ENCODE results near the gene TAF1A.

Gene TAF1A

GRCh38 chr1:222600281-222600680 lies 10.5 kb upstream of the TAF1A start:
- Histone ChIP-seq H3K4me3 (ENCODE audit: insufficient read depth, low read depth, low read length, poor library complexity, severe bottlenecking) (no peak overlapping the region), H3K27ac (ENCODE audit: insufficient read depth, low read length, poor library complexity, severe bottlenecking) (no peak overlapping the region), H3K36me3 (ENCODE audit: control insufficient read depth, insufficient read depth, low read length) (no peaks in the 10 kb centered on the region), H3K4me1 (ENCODE audit: control insufficient read depth, insufficient read depth, low read length, poor library complexity, severe bottlenecking) (no peaks in the 10 kb centered on the region), H3K9me3 (ENCODE audit: control insufficient read depth, low read length) (no peaks in the 10 kb centered on the region), H3K27me3 (replicated peaks; ENCODE audit: control insufficient read depth, insufficient read depth, low read length, poor library complexity, severe bottlenecking) (no peaks in the 10 kb centered on the region)
- no peak for DNase-seq

DNA sequence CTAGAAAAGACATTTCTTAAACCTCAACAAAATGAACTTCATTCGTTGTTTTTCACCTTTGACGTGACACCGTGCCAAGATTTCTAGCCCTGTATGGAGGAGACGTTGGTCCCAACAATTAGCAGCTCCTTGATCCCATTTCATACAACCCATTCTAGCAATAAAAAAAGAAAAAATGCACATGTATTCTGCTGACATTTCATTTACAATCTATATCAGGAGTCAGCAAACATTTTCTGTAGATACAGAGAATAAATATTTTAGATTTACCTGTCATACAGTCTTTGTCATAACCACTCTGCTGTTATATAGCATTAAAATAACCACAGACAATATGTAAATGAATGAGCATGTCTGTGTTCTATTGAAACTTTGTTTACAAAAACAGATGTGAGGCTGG lies 7.0 kb upstream of the TAF1A start:
- H3K9me3 ChIP-seq (ENCODE audit: control insufficient read depth, low read length) = no peaks in the 10 kb centered on the region
- no peaks in the 10 kb centered on the region for H3K36me3 ChIP-seq (ENCODE audit: control insufficient read depth, insufficient read depth, low read length)
- H3K4me3 ChIP-seq (ENCODE audit: insufficient read depth, low read depth, low read length, poor library complexity, severe bottlenecking) = no peak overlapping the region
- no peaks in the 10 kb centered on the region for H3K27me3 ChIP-seq (replicated peaks; ENCODE audit: control insufficient read depth, insufficient read depth, low read length, poor library complexity, severe bottlenecking)
- H3K4me1 ChIP-seq (ENCODE audit: control insufficient read depth, insufficient read depth, low read length, poor library complexity, severe bottlenecking) = no peaks in the 10 kb centered on the region
- H3K27ac ChIP-seq (ENCODE audit: insufficient read depth, low read length, poor library complexity, severe bottlenecking) = no peak overlapping the region
- DNase-seq = no peak

- no peak for DNase-seq
- H3K27me3 ChIP-seq (replicated peaks; ENCODE audit: control insufficient read depth, insufficient read depth, low read length, poor library complexity, severe bottlenecking) = no peaks in the 10 kb centered on the region
- H3K9me3 ChIP-seq (ENCODE audit: control insufficient read depth, low read length) = no peaks in the 10 kb centered on the region
- no peak overlapping the region for H3K27ac ChIP-seq (ENCODE audit: insufficient read depth, low read length, poor library complexity, severe bottlenecking)
- no peak overlapping the region for H3K4me3 ChIP-seq (ENCODE audit: insufficient read depth, low read depth, low read length, poor library complexity, severe bottlenecking)
- H3K4me1 ChIP-seq (ENCODE audit: control insufficient read depth, insufficient read depth, low read length, poor library complexity, severe bottlenecking) = peaks cover 5% of the 10 kb centered on the region
- H3K36me3 ChIP-seq (ENCODE audit: control insufficient read depth, insufficient read depth, low read length) = no peaks in the 10 kb centered on the region
Observed at GRCh38 chr1:222594789-222595188, 5.1 kb upstream of the TAF1A start.

- Histone ChIP-seq H3K4me3 (ENCODE audit: insufficient read depth, low read depth, low read length, poor library complexity, severe bottlenecking) (no peak overlapping the region), H3K27me3 (replicated peaks; ENCODE audit: control insufficient read depth, insufficient read depth, low read length, poor library complexity, severe bottlenecking) (no peaks in the 10 kb centered on the region), H3K4me1 (ENCODE audit: control insufficient read depth, insufficient read depth, low read length, poor library complexity, severe bottlenecking) (peaks cover 10% of the 10 kb centered on the region), H3K36me3 (ENCODE audit: control insufficient read depth, insufficient read depth, low read length) (no peaks in the 10 kb centered on the region), H3K9me3 (ENCODE audit: control insufficient read depth, low read length) (no peaks in the 10 kb centered on the region), H3K27ac (ENCODE audit: insufficient read depth, low read length, poor library complexity, severe bottlenecking) (no peak overlapping the region)
- no peak for DNase-seq
Observed at GRCh38 chr1:222592171-222592570, 2.4 kb upstream of the TAF1A start.

- no peak for DNase-seq
- Histone ChIP-seq H3K4me1 (ENCODE audit: control insufficient read depth, insufficient read depth, low read length, poor library complexity, severe bottlenecking) (peaks cover 10% of the 10 kb centered on the region), H3K9me3 (ENCODE audit: control insufficient read depth, low read length) (no peaks in the 10 kb centered on the region), H3K27me3 (replicated peaks; ENCODE audit: control insufficient read depth, insufficient read depth, low read length, poor library complexity, severe bottlenecking) (no peaks in the 10 kb centered on the region), H3K27ac (ENCODE audit: insufficient read depth, low read length, poor library complexity, severe bottlenecking) (no peak overlapping the region), H3K36me3 (ENCODE audit: control insufficient read depth, insufficient read depth, low read length) (no peaks in the 10 kb centered on the region), H3K4me3 (ENCODE audit: insufficient read depth, low read depth, low read length, poor library complexity, severe bottlenecking) (no peak overlapping the region)
Observed at GRCh38 chr1:222588135-222588534, 1.6 kb downstream of the TAF1A start.

GRCh38 chr1:222586842-222587241 lies 2.9 kb downstream of the TAF1A start:
- no peaks in the 10 kb centered on the region for H3K9me3 ChIP-seq (ENCODE audit: control insufficient read depth, low read length)
- H3K4me1 ChIP-seq (ENCODE audit: control insufficient read depth, insufficient read depth, low read length, poor library complexity, severe bottlenecking) = peaks cover 10% of the 10 kb centered on the region
- no peak overlapping the region for H3K4me3 ChIP-seq (ENCODE audit: insufficient read depth, low read depth, low read length, poor library complexity, severe bottlenecking)
- H3K27ac ChIP-seq (ENCODE audit: insufficient read depth, low read length, poor library complexity, severe bottlenecking) = no peak overlapping the region
- H3K27me3 ChIP-seq (replicated peaks; ENCODE audit: control insufficient read depth, insufficient read depth, low read length, poor library complexity, severe bottlenecking) = no peaks in the 10 kb centered on the region
- DNase-seq = no peak
- H3K36me3 ChIP-seq (ENCODE audit: control insufficient read depth, insufficient read depth, low read length) = peaks cover 3% of the 10 kb centered on the region

- DNase-seq = no peak
- H3K27me3 ChIP-seq (replicated peaks; ENCODE audit: control insufficient read depth, insufficient read depth, low read length, poor library complexity, severe bottlenecking) = no peaks in the 10 kb centered on the region
Observed at GRCh38 chr1:222583079-222583478, 6.7 kb downstream of the TAF1A start.

DNA sequence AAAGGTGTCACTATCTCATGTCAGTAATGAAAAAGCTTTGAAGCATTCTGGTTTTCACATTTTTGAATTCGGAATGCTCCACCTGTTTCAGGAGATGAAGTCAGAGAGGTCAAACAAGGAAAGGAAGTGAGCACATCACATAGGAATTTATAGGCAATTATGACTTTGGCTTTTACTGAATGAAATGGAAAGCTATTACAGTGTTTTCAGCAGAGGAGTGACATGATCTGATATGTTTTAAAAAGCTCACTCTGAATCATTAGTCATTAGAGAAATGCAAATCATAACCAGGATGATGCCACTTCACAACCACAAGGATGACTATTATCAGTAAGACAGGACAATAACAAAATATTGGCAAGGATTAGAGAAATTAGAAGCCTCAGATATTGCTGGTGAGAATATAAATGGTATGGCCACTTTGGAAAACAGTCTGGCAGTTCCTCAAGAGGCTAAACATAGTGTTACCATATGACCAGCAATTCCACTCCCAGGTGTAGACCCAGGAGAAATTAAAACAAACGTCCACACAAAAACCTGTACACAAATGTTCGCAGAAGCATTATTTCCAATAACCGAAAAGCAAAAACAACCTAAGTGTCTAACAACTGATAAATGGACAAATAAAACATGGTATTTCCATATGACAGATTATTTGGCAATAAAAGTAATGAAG lies 7.5 kb downstream of the TAF1A start:
- H3K27me3 ChIP-seq (replicated peaks; ENCODE audit: control insufficient read depth, insufficient read depth, low read length, poor library complexity, severe bottlenecking) = no peaks in the 10 kb centered on the region
- no peak for DNase-seq
- H3K4me1 ChIP-seq (ENCODE audit: control insufficient read depth, insufficient read depth, low read length, poor library complexity, severe bottlenecking) = no peaks in the 10 kb centered on the region
- H3K36me3 ChIP-seq (ENCODE audit: control insufficient read depth, insufficient read depth, low read length) = peaks cover 11% of the 10 kb centered on the region
- H3K9me3 ChIP-seq (ENCODE audit: control insufficient read depth, low read length) = no peaks in the 10 kb centered on the region
- H3K27ac ChIP-seq (ENCODE audit: insufficient read depth, low read length, poor library complexity, severe bottlenecking) = no peak overlapping the region
- no peak overlapping the region for H3K4me3 ChIP-seq (ENCODE audit: insufficient read depth, low read depth, low read length, poor library complexity, severe bottlenecking)

More at GRCh38 chr1:222583079-222583478, 6.7 kb downstream of the TAF1A start:
- H3K4me1 ChIP-seq (ENCODE audit: control insufficient read depth, insufficient read depth, low read length, poor library complexity, severe bottlenecking) = no peaks in the 10 kb centered on the region
- H3K9me3 ChIP-seq (ENCODE audit: control insufficient read depth, low read length) = no peaks in the 10 kb centered on the region
- H3K36me3 ChIP-seq (ENCODE audit: control insufficient read depth, insufficient read depth, low read length) = peaks cover 7% of the 10 kb centered on the region
- H3K27ac ChIP-seq (ENCODE audit: insufficient read depth, low read length, poor library complexity, severe bottlenecking) = no peak overlapping the region
- H3K4me3 ChIP-seq (ENCODE audit: insufficient read depth, low read depth, low read length, poor library complexity, severe bottlenecking) = no peak overlapping the region

DNA sequence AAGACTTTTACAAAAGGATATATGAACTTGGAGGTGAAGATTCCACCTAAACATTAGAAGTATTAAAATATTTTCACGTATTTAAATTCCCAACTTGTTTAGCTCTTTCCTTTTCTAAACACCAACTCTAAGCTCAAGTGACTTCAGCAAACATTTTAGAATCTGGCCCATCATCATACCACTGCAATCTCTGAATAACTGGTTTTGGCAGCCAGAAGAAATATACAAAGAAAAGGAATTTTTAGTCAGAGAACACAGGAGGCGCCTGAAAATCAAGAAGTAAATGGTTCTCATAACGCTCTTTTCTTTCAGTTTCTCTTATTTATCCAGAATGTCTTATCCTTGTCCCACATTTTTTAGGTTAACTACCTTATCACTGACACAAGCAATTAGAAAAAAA lies 10.4 kb downstream of the TAF1A start:
- no peak overlapping the region for H3K27ac ChIP-seq (ENCODE audit: insufficient read depth, low read length, poor library complexity, severe bottlenecking)

GRCh38 chr1:222570837-222571236 lies 18.9 kb downstream of the TAF1A start:
- H3K9me3 ChIP-seq (ENCODE audit: control insufficient read depth, low read length) = no peaks in the 10 kb centered on the region
- H3K4me3 ChIP-seq (ENCODE audit: insufficient read depth, low read depth, low read length, poor library complexity, severe bottlenecking) = no peak overlapping the region
- no peak overlapping the region for H3K27ac ChIP-seq (ENCODE audit: insufficient read depth, low read length, poor library complexity, severe bottlenecking)
- DNase-seq = no peak
- H3K36me3 ChIP-seq (ENCODE audit: control insufficient read depth, insufficient read depth, low read length) = peaks cover 30% of the 10 kb centered on the region
- H3K4me1 ChIP-seq (ENCODE audit: control insufficient read depth, insufficient read depth, low read length, poor library complexity, severe bottlenecking) = no peaks in the 10 kb centered on the region
- H3K27me3 ChIP-seq (replicated peaks; ENCODE audit: control insufficient read depth, insufficient read depth, low read length, poor library complexity, severe bottlenecking) = no peaks in the 10 kb centered on the region

More for the DNA sequence above, 10.4 kb downstream of the TAF1A start:
- H3K36me3 ChIP-seq (ENCODE audit: control insufficient read depth, insufficient read depth, low read length) = peaks cover 14% of the 10 kb centered on the region
- DNase-seq = no peak
- no peaks in the 10 kb centered on the region for H3K27me3 ChIP-seq (replicated peaks; ENCODE audit: control insufficient read depth, insufficient read depth, low read length, poor library complexity, severe bottlenecking)
- H3K9me3 ChIP-seq (ENCODE audit: control insufficient read depth, low read length) = no peaks in the 10 kb centered on the region
- no peak overlapping the region for H3K4me3 ChIP-seq (ENCODE audit: insufficient read depth, low read depth, low read length, poor library complexity, severe bottlenecking)
- no peaks in the 10 kb centered on the region for H3K4me1 ChIP-seq (ENCODE audit: control insufficient read depth, insufficient read depth, low read length, poor library complexity, severe bottlenecking)

Data from effector memory CD4-positive, alpha-beta T cell (primary cell).